ENCODE results near the gene ACTC1. TPM values are rescaled to one million over a fixed set of nuclear protein-coding genes. Genes with fewer than 3 reads are reported as not detected.

The ACTC1 gene
- polyA plus RNA-seq, 2 of the 4 experiments (the other 2 are of a cell fraction): 0.22 to 1.1 TPM

DNA sequence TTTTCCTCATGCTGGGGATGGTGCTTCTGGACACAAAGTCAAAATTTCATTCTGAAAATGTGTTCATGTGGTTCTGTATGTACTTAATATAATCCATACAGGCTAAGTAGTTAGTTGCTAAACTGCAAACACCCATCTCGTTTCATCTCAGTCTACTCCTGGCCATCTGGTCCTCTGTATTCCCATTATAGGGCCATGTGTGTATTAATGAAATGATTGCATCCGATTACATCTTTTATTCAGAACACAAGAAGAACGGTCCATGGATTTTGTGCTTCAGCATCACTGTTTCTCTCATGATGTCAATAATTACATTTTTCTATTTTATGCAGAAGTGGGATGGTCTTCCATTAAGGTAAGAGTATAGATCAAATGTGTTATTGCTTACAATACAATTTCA is 34.4 kb downstream of the ACTC1 start:
- no peak overlapping the region for H3K4me2 ChIP-seq
- ATAC-seq (no peak), DNase-seq (ENCODE audit: low read depth in 1 of 2, low spot score in 1 of 2) (no peak), FAIRE-seq (no peak)
- H3K27ac ChIP-seq: no peak overlapping the region
- POLR2A ChIA-PET: no interaction called here
- no peak overlapping the region for H3K4me3 ChIP-seq
- CTCF ChIA-PET: interaction anchor here (0.8 to 1.5 kb wide), 2 partner anchors 15 to 52 kb away, joined by 3 to 5 read pairs; no protein-coding TSS in a partner anchor
- 15% methylated on average over 3 of the region's 3 CpGs for WGBS (ENCODE audit: missing lambda C conversion rate)
- 0 out of 3 replicates have a peak, but pooled peaks cover 2% of the 10 kb centered on the region for H3K9me3 ChIP-seq
- no peaks in the 10 kb centered on the region for H3K4me1 ChIP-seq
- TF ChIP-seq ZNF302 (CRISPR knock-in tag; IDR thresholded peaks at IDR 0.05) (no peak), HOXA7 (CRISPR knock-in tag; IDR thresholded peaks at IDR 0.05) (no peak), RARB (CRISPR knock-in tag; IDR thresholded peaks at IDR 0.05) (no peak), HOXB13 (CRISPR knock-in tag; IDR thresholded peaks at IDR 0.05; ENCODE audit: low read depth) (no peak), CBX8 (IDR thresholded peaks at IDR 0.05) (no peak)
- TF ChIP-seq, protein P1, sequence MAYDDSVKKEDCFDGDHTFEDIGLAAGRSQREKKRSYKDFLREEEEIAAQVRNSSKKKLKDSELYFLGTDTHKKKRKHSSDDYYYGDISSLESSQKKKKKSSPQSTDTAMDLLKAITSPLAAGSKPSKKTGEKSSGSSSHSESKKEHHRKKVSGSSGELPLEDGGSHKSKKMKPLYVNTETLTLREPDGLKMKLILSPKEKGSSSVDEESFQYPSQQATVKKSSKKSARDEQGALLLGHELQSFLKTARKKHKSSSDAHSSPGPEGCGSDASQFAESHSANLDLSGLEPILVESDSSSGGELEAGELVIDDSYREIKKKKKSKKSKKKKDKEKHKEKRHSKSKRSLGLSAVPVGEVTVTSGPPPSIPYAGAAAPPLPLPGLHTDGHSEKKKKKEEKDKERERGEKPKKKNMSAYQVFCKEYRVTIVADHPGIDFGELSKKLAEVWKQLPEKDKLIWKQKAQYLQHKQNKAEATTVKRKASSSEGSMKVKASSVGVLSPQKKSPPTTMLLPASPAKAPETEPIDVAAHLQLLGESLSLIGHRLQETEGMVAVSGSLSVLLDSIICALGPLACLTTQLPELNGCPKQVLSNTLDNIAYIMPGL (CRISPR knock-in tag; IDR thresholded peaks at IDR 0.05; ENCODE audit: borderline replicate concordance): no peak
- TF ChIP-seq, protein P2, sequence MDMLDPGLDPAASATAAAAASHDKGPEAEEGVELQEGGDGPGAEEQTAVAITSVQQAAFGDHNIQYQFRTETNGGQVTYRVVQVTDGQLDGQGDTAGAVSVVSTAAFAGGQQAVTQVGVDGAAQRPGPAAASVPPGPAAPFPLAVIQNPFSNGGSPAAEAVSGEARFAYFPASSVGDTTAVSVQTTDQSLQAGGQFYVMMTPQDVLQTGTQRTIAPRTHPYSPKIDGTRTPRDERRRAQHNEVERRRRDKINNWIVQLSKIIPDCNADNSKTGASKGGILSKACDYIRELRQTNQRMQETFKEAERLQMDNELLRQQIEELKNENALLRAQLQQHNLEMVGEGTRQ (IDR thresholded peaks at IDR 0.05): no peak

DNA sequence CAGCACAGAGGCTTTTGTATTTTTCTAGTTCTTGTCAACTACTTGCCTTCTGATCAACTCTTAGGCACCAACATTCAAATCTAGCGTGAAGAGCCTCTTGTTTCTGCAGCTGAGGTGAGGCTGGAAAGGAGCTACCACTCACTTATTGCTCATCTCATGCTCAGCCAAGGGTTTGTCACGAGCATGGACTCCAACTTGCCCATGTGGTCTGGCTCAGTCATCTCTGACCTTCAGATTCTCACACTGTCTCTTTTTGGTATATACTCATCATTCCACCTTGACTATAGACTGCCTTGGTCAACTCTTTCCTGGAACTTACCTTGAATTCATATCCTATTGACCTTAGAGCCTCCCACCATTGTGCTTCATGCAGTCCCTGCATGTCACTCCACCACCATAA is 35.4 kb downstream of the ACTC1 start:
- TF ChIP-seq, protein P3, sequence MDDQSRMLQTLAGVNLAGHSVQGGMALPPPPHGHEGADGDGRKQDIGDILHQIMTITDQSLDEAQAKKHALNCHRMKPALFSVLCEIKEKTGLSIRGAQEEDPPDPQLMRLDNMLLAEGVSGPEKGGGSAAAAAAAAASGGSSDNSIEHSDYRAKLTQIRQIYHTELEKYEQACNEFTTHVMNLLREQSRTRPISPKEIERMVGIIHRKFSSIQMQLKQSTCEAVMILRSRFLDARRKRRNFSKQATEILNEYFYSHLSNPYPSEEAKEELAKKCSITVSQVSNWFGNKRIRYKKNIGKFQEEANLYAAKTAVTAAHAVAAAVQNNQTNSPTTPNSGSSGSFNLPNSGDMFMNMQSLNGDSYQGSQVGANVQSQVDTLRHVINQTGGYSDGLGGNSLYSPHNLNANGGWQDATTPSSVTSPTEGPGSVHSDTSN (IDR thresholded peaks at IDR 0.05): no peak
- TF ChIP-seq CBX8 (IDR thresholded peaks at IDR 0.05) (no peak), TP53 (CRISPR knock-in tag; IDR thresholded peaks at IDR 0.05) (no peak), EP300 (IDR thresholded peaks at IDR 0.05) (no peak), FOSB (CRISPR knock-in tag; IDR thresholded peaks at IDR 0.05) (no peak)
- TF ChIP-seq, protein P2 (IDR thresholded peaks at IDR 0.05): no peak
- TF ChIP-seq, protein P4, sequence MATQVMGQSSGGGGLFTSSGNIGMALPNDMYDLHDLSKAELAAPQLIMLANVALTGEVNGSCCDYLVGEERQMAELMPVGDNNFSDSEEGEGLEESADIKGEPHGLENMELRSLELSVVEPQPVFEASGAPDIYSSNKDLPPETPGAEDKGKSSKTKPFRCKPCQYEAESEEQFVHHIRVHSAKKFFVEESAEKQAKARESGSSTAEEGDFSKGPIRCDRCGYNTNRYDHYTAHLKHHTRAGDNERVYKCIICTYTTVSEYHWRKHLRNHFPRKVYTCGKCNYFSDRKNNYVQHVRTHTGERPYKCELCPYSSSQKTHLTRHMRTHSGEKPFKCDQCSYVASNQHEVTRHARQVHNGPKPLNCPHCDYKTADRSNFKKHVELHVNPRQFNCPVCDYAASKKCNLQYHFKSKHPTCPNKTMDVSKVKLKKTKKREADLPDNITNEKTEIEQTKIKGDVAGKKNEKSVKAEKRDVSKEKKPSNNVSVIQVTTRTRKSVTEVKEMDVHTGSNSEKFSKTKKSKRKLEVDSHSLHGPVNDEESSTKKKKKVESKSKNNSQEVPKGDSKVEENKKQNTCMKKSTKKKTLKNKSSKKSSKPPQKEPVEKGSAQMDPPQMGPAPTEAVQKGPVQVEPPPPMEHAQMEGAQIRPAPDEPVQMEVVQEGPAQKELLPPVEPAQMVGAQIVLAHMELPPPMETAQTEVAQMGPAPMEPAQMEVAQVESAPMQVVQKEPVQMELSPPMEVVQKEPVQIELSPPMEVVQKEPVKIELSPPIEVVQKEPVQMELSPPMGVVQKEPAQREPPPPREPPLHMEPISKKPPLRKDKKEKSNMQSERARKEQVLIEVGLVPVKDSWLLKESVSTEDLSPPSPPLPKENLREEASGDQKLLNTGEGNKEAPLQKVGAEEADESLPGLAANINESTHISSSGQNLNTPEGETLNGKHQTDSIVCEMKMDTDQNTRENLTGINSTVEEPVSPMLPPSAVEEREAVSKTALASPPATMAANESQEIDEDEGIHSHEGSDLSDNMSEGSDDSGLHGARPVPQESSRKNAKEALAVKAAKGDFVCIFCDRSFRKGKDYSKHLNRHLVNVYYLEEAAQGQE (IDR thresholded peaks at IDR 0.05): no peak
- TF ChIP-seq, protein P5, sequence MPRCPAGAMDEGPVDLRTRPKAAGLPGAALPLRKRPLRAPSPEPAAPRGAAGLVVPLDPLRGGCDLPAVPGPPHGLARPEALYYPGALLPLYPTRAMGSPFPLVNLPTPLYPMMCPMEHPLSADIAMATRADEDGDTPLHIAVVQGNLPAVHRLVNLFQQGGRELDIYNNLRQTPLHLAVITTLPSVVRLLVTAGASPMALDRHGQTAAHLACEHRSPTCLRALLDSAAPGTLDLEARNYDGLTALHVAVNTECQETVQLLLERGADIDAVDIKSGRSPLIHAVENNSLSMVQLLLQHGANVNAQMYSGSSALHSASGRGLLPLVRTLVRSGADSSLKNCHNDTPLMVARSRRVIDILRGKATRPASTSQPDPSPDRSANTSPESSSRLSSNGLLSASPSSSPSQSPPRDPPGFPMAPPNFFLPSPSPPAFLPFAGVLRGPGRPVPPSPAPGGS (IDR thresholded peaks at IDR 0.05): no peak
- FAIRE-seq (no peak), ATAC-seq (no peak), DNase-seq (ENCODE audit: low read depth in 1 of 2, low spot score in 1 of 2) (no peak)
- WGBS (ENCODE audit: missing lambda C conversion rate): 0% methylated on average over 2 of the region's 2 CpGs
- no peak overlapping the region for H3K4me3 ChIP-seq
- ChIA-PET POLR2A (no interaction called here), CTCF (interaction anchor here (0.8 to 0.9 kb wide), 2 partner anchors 9 to 14 kb away, joined by 3 read pairs; no protein-coding TSS in a partner anchor)
- H3K9me3 ChIP-seq: 0 out of 3 replicates have a peak, but pooled peaks cover 2% of the 10 kb centered on the region
- H3K27ac ChIP-seq: no peak overlapping the region
- 0 out of 3 replicates have a peak, but pooled peaks cover 2% of the 10 kb centered on the region for H3K4me1 ChIP-seq
- no peak overlapping the region for H3K4me2 ChIP-seq

Data from A549 (cell line).